GM18508 (cell line): ENCODE results near the gene SRSF1.
"Not testable (repeated sequence)": the region's sequence is repeated elsewhere in the genome, so short reads cannot be mapped to it uniquely, and the experiment has no call there.

ENCODE experiments used
- ATAC-seq: cut with Tn5 transposase; IDR thresholded peaks from one replicate; pipeline ENCODE4 v1.9.1; 2021; ENCODE audit warnings: moderate number of reproducible peaks; ENCODE audit not compliant: insufficient read depth, unreplicated experiment

Gene SRSF1

GRCh38 chr17:58006924-58007780 lies at the start of gene SRSF1:
Gene SRSF1 (minus strand): TSS chr17:58007246. CDS start chr17:58007137, 109 bp downstream.
- ATAC-seq: peak; percentile 64

GRCh38 chr17:58056476-58056875 lies 49.4 kb upstream of the SRSF1 start:
- no peak for ATAC-seq

GRCh38 chr17:58054641-58055040 lies 47.6 kb upstream of the SRSF1 start:
- no peak for ATAC-seq

- ATAC-seq: no peak
These were observed 46.1 kb upstream of the SRSF1 start for GRCh38 chr17:58052945-58053715.

GRCh38 chr17:58052407-58052806 lies 45.4 kb upstream of the SRSF1 start:
- ATAC-seq: no peak

- ATAC-seq: no peak
These were observed 44.4 kb upstream of the SRSF1 start for GRCh38 chr17:58051468-58051867.

- no peak for ATAC-seq
These were observed 43.9 kb upstream of the SRSF1 start for GRCh38 chr17:58050966-58051365.

GRCh38 chr17:58049533-58049932 lies 42.5 kb upstream of the SRSF1 start:
- ATAC-seq: no peak

- no peak for ATAC-seq
These were observed 40.5 kb upstream of the SRSF1 start for GRCh38 chr17:58047376-58048150.

- ATAC-seq: no peak
These were observed 39.4 kb upstream of the SRSF1 start for GRCh38 chr17:58046239-58047094.

GRCh38 chr17:58044256-58044655 lies 37.2 kb upstream of the SRSF1 start:
- ATAC-seq: not testable (repeated sequence)

GRCh38 chr17:58043221-58044181 lies 36.5 kb upstream of the SRSF1 start:
- no peak for ATAC-seq

- no peak for ATAC-seq
These were observed 34.1 kb upstream of the SRSF1 start for GRCh38 chr17:58041161-58041560.

GRCh38 chr17:58040386-58040785 lies 33.3 kb upstream of the SRSF1 start:
- ATAC-seq: no peak

- ATAC-seq: no peak
These were observed 32.9 kb upstream of the SRSF1 start for GRCh38 chr17:58039975-58040374.

GRCh38 chr17:58032691-58033415 lies 25.8 kb upstream of the SRSF1 start:
- ATAC-seq: no peak

- no peak for ATAC-seq
These were observed 21.5 kb upstream of the SRSF1 start for GRCh38 chr17:58028578-58028977.

GRCh38 chr17:58020401-58020800 lies 13.4 kb upstream of the SRSF1 start:
- no peak for ATAC-seq
